ENCODE results near the gene TRPC5OS. TPM values are rescaled to one million over a fixed set of nuclear protein-coding genes. Genes with fewer than 3 reads are reported as not detected.

The TRPC5OS gene
- total RNA-seq, 3 donors from 2014 or later: not detected

DNA sequence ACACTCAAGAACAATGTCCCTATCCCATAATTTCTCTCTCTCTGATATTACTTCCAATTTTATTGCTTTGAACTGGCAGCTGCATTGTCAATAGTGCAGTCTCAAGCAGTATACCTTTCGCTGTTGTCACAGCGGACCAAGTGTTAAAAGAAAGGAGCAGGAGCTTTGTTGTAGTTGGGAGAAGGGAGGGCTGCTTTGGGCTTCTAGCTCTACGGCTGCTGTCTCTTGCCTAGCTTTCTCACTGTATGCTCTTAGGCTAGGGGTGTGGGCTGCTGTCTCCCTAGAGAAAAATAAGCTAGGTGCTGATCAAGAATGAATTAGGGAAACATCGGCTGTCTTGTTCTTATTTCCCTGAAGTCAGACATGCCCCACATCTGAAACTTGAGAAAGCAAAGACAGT is 52.5 kb downstream of the TRPC5OS start:
- TF ChIP-seq POLR2A (IDR thresholded peaks at IDR 0.05) (no peak), POLR2AphosphoS5 (IDR thresholded peaks at IDR 0.05) (no peak)
- TF ChIP-seq, protein P1, sequence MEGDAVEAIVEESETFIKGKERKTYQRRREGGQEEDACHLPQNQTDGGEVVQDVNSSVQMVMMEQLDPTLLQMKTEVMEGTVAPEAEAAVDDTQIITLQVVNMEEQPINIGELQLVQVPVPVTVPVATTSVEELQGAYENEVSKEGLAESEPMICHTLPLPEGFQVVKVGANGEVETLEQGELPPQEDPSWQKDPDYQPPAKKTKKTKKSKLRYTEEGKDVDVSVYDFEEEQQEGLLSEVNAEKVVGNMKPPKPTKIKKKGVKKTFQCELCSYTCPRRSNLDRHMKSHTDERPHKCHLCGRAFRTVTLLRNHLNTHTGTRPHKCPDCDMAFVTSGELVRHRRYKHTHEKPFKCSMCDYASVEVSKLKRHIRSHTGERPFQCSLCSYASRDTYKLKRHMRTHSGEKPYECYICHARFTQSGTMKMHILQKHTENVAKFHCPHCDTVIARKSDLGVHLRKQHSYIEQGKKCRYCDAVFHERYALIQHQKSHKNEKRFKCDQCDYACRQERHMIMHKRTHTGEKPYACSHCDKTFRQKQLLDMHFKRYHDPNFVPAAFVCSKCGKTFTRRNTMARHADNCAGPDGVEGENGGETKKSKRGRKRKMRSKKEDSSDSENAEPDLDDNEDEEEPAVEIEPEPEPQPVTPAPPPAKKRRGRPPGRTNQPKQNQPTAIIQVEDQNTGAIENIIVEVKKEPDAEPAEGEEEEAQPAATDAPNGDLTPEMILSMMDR (IDR thresholded peaks at IDR 0.05): no peak
- no peak for DNase-seq (ENCODE audit: low spot score in 2 of 2)
- Histone ChIP-seq H3K27ac (no peak overlapping the region), H3K36me3 (no peaks in the 10 kb centered on the region), H3K4me1 (no peaks in the 10 kb centered on the region), H3K9me3 (no peaks in the 10 kb centered on the region), H3K27me3 (peaks cover 0 to 58% of the 10 kb centered on the region in 2 donors), H3K4me3 (no peak overlapping the region)
- intact Hi-C loops (cut with DNase I; ENCODE audit: low total_unique reads): no loop called here

Other genes starting within 250 kb of the TRPC5OS start
- gene ALG13, start 195.0 kb upstream of the TRPC5OS start, total RNA-seq: 100 to 1,000 TPM in 1 of 3 donors, 10 to 100 TPM in 2; 44.3 to 110 (median 69.5) TPM
- gene TRPC5, start 206.6 kb downstream of the TRPC5OS start, total RNA-seq: not detected
- gene RTL4, start 206.8 kb downstream of the TRPC5OS start, total RNA-seq: not detected